Measurements from ENCODE around the gene ARHGAP24.

GRCh38 chr4:85430226-85430625 lies 44.7 kb upstream of the ARHGAP24 start:
- TF ChIP-seq REST (IDR thresholded peaks at IDR 0.05; ENCODE audit: unreplicated experiment) (no peak), POLR2AphosphoS5 (IDR thresholded peaks at IDR 0.05; ENCODE audit: low read depth) (no peak)
